ENCODE results near the gene SLC15A1.
"Not testable (repeated sequence)": the region's sequence is repeated elsewhere in the genome, so short reads cannot be mapped to it uniquely, and the experiment has no call there.

SLC15A1 gene

DNA sequence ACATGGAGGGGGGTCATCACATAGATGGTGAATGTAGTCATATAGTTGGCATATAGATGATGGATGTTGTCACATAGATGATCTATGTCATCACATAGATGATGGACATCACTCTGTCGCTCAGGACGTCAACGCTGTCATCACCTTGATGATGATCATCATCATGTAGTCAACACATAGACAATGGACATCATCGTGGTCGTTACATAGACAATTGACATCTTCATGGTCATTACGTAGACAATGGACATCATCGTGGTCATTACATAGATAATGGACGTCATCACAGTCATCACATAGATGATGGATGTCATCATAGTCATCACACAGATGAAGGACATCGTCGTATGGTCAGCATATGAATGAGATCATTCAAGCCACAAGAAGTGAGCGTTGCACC lies 28.6 kb upstream of the SLC15A1 start:
- DNase-seq (ENCODE audit: low read depth): no peak

DNA sequence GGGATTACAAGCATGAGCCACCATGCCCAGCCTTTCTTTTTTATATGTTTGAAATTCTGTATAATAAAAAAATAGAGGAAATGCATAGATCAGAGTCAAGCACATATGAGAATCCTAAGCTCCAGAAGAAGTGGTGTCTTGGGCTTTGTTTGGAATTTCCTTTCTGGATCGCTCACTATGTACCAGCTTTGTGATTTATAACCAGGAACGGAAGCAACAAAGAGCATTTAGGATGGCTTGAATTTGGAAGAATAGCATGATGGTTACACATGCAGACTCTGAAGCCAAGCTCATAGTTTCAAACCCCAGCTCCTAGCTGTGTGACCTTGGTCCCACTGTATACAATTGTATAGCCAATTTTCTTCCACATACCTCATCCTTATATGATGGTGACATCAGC lies 28.0 kb upstream of the SLC15A1 start:
- DNase-seq (ENCODE audit: low read depth): no peak

- no peak for DNase-seq (ENCODE audit: low read depth)
Observed at GRCh38 chr13:98779695-98780094, 27.2 kb upstream of the SLC15A1 start.

- DNase-seq (ENCODE audit: low read depth): no peak
Observed at GRCh38 chr13:98778749-98779148, 26.3 kb upstream of the SLC15A1 start.

GRCh38 chr13:98776644-98777043 lies 24.2 kb upstream of the SLC15A1 start:
- DNase-seq (ENCODE audit: low read depth): no peak

- no peak for DNase-seq (ENCODE audit: low read depth)
Observed at GRCh38 chr13:98775844-98776598, 23.5 kb upstream of the SLC15A1 start.

- DNase-seq (ENCODE audit: low read depth): no peak
Observed at GRCh38 chr13:98775386-98775785, 22.9 kb upstream of the SLC15A1 start.

DNA sequence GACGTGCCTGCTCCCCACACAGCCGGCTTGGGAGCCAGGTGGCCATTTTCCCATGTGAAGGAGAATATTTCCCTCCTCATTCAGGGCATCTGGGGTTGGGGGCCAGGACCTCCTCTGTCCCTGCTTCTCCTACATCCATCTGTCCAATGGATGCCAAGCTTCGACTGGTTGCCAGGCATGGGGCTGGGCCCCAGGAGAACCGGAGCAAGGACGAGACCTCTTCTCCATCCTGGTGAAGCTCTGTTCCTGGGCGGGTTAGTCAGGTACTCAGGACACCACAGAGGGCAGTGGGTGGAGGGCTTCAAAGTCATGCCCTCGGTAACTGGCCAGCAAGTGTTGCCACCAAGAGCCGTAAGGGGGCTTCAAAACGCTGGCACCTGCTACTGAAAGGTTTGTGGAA lies 22.3 kb upstream of the SLC15A1 start:
- DNase-seq (ENCODE audit: low read depth): no peak

DNA sequence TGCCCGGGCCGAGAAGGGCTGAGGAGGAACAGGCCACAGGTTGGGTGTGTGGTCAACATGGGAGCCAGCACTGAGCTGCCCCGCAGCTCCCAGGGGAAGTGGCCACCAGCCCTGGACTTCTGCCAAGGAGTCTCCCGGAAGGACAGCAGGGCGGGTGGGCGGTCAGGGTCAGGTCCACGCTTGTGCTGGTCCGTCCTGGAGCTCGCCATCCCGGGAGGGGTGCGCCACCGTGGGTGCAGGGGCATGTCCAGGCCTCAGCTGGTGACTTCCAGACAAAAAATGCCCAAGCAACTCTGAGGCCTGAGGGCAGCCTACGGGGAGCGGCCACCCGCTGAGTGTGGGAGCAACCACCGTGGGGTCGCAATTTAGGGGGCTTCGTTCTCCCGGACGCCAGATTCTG lies 21.4 kb upstream of the SLC15A1 start:
- no peak for DNase-seq (ENCODE audit: low read depth)

DNA sequence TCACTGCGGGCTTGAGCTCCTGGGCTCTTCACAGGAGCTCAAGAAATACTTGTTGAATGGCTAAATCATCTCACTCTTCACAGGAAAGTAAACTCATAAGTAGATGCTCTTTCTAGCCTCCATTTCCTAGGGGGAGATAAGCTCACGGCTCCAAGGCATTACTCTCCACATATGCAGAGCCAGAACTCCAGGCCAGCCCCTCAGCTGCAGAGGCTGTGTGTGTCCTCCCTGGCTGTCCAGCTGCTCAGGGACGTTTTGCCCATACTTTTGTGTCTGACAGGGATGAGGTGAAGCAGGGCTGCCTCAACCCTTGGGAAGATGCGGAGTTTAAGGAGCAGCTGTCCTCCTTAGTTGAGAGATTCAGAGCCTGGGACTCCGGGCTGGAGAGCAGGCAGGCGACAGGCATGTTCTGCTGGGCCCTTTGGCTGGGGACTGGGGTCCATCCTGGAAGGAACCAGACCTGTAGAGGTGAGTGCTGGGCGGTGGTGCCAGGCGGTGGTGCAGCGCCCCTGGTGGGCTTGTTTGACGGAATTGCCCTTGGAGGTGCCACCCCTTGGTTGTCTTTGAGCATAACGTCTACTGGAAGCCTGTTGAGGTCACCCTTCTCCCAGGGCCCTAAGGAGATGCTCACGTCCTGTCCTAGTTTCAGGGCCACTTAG lies 20.5 kb upstream of the SLC15A1 start:
- no peak for DNase-seq (ENCODE audit: low read depth)

GRCh38 chr13:98771838-98772611 lies 19.6 kb upstream of the SLC15A1 start:
- no peak for DNase-seq (ENCODE audit: low read depth)

DNA sequence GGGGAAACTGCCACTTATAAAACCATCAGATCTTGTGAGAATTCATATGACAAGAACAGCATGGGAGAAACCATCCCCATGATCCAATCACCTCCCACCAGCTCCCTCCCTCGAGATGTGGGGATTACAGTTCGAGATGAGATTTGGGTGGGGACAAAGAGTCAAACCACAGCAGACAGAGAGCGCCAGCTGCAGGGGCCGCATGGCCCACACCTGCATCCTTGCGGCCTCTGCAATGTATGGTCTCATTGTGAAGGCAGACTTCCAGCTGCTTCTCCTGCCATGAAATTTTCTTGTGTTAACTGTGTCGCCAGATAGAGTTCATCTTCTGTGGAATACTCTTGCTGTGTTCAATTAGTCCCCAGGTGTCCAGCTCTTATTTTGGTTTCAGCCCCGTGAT lies 17.3 kb upstream of the SLC15A1 start:
- no peak for DNase-seq (ENCODE audit: low read depth)

DNA sequence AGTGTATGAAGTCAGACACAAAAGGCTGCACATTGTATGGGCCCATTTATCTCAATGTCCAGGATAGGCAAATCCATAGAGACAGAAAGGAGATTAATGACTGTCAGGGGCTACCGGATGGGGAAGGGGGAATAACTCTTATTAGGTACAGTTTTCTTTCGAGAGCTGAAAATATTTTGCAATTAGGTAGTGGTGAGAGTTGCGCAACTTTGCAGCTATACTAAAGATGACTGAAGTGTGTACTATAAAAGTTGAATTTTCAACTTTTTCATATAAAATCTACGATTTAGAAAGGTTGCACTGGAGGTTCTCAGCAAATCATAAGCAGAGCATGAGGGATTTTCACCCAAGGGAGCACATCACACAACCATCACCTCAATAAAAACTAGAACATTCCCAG lies 16.1 kb upstream of the SLC15A1 start:
- no peak for DNase-seq (ENCODE audit: low read depth)

DNA sequence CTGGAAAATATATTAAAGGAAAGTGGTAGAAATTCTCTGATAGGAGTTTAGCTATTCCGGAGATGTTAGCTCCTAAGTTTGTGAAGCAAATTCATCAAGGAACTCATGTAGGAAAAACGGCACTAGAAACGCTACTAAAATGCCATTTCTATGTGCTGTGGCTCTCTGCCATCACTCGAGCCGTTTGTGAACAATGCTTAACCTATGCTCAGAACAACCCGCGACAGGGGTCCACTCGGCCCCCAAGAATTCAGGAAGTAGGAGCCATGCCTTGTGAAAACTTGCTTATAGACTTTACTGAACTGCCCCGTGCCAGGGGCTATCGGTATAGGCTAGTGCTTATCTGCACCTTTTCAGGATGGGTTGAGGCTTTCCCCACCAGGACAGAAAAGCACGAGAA lies 14.2 kb upstream of the SLC15A1 start:
- DNase-seq (ENCODE audit: low read depth): no peak

GRCh38 chr13:98765996-98766519 lies 13.6 kb upstream of the SLC15A1 start:
- no peak for DNase-seq (ENCODE audit: low read depth)

DNA sequence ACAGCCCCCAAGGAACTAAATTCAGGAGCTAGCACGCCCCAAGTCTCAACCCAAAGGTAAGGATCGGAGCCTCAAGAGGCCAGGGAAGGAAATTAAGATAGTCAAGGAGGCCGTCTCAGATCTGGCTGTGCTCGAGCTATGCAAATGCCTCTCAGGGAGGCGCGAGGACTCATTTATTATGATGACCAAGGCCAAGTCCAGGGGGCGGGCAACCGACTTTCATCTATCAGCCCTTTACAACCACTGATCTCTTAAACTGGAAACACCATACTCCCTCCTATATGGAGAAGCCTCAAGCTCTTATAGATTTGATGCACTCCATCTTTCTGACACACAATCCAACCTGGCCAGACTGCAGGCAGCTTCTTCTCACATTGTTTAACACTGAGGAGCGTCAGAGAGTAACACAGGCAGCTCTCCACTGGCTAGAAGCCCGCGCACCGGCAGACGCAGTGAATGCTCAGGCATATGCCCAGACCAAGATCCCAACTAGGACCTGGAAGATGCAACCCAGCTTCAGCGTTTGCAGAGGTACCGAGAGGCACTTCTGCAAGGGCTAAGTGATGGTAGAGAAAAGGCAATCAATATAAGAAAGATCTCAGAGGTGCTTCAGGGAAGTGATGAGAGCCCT lies 9.6 kb upstream of the SLC15A1 start:
- no peak for DNase-seq (ENCODE audit: low read depth)

- no peak for DNase-seq (ENCODE audit: low read depth)
Observed at GRCh38 chr13:98761126-98761985, 8.9 kb upstream of the SLC15A1 start.

DNA sequence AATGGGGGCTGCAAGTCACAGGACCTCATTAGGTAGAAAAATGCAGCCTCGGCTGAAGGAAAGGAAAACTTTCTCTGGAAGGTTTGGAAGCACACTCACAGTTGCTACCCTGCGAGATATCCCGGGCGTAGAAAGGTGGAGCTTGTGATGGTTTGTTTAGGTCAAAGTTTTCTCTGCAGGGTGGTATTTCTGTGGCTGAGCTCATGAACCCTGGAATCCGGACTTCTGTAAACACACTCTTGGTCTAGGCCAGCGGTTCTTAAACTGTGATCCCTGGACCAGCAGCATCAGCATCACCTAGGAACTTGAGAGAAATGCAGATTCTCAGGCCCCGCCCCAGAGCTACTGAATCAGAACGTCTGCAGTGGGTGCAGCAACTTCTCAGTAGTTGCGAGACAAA lies 3.3 kb upstream of the SLC15A1 start:
- no peak for DNase-seq (ENCODE audit: low read depth)

DNA sequence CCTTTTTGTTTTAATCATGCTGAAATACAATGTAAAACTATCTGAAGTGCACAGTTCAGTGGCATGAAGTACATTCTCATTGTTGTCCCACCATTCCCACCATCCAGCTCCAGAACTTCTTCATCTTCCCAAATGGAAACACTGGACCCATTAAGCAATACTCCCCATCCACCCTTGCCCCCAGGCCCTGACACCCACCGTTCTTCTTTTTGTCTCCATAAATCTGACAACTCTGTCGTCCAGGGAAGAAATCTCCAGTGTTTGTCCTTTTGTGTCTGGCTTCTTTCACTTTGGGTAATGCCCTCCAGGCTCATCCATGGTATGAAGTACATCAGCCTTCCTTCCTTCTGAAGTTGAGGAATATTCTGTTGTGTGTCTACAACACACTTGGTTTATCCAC lies 2.6 kb upstream of the SLC15A1 start:
- DNase-seq (ENCODE audit: low read depth): no peak

- not testable (repeated sequence) for DNase-seq (ENCODE audit: low read depth)
Observed at GRCh38 chr13:98754468-98754867, 2.0 kb upstream of the SLC15A1 start.

- no peak for DNase-seq (ENCODE audit: low read depth)
Observed at GRCh38 chr13:98751861-98752466, 508 bp downstream of the SLC15A1 start.

Measured in stimulated activated CD4-positive, alpha-beta T cell treated with anti-CD3 and anti-CD28 coated beads, Interleukin-2, amount 100 ng/mL, for 4 hours (primary cell).